HepG2 (cell line): ENCODE measurements around the gene REEP6. TPM values are rescaled to one million over a fixed set of nuclear protein-coding genes. Genes with fewer than 3 reads are reported as not detected.

Experiments used
- CEBPB ChIP-seq: IDR thresholded peaks from 2 replicates; pipeline ENCODE4 v1.6.1; 2011; ENCODE audit warnings: low read depth, low read length, improper control_type of control experiment, borderline replicate concordance
- MATR3 ChIP-seq: sonication (generic); formaldehyde crosslinking; IDR thresholded peaks from 2 replicates; pipeline ENCODE4 v1.4.0; 2020; ENCODE audit warnings: missing genetic modification reagents
- MAZ ChIP-seq, 2 experiments: sonication (generic) in 1 of 2; formaldehyde crosslinking in 1 of 2; IDR thresholded peaks; 2 replicates each; pipeline versions ENCODE4 v1.5.0 to v1.6.1; 2012 to 2020; ENCODE audit warnings: low read depth in 2 of 2, mild to moderate bottlenecking in 2 of 2, borderline replicate concordance in 1 of 2, improper control_type of control experiment in 1 of 2, low read length in 1 of 2, missing genetic modification reagents in 1 of 2, moderate library complexity in 1 of 2
- MTA1 ChIP-seq: sonication (generic); formaldehyde crosslinking; IDR thresholded peaks from 2 replicates; pipeline ENCODE4 v1.4.0; 2020; ENCODE audit warnings: missing genetic modification reagents, mild to moderate bottlenecking, borderline replicate concordance
- MTA3 ChIP-seq: sonication (generic); formaldehyde crosslinking; IDR thresholded peaks from 2 replicates; pipeline ENCODE4 v1.4.0; 2020; ENCODE audit warnings: missing genetic modification reagents
- MYNN ChIP-seq: sonication (generic); formaldehyde crosslinking; IDR thresholded peaks from 2 replicates; pipeline ENCODE4 v1.4.0; 2020; ENCODE audit warnings: mild to moderate bottlenecking, low read depth, missing genetic modification reagents
- RBFOX2 ChIP-seq: fragments of 200-400 bp; formaldehyde crosslinking; IDR thresholded peaks from 2 replicates; pipeline ENCODE4 v1.6.1; 2017; ENCODE audit warnings: low read depth, mild to moderate bottlenecking, low read length
- RELA ChIP-seq: sonication (generic); formaldehyde crosslinking; IDR thresholded peaks from 2 replicates; pipeline ENCODE4 v1.4.0; 2020; ENCODE audit warnings: missing genetic modification reagents
- SAP130 ChIP-seq: IDR thresholded peaks from 2 replicates; pipeline ENCODE4 v1.6.1; 2016; ENCODE audit warnings: low read depth
- SETDB1 ChIP-seq: sonication (generic); formaldehyde crosslinking; IDR thresholded peaks from 2 replicates; pipeline ENCODE4 v1.5.1; 2020; ENCODE audit warnings: missing genetic modification reagents, mild to moderate bottlenecking, borderline replicate concordance
- SKI ChIP-seq: fragments of 450-650 bp; IDR thresholded peaks from one replicate; pipeline ENCODE4 v1.6.1; 2018; ENCODE audit warnings: mild to moderate bottlenecking; ENCODE audit not compliant: partially characterized antibody
- SMC3 ChIP-seq: IDR thresholded peaks from 2 replicates; pipeline ENCODE4 v1.6.1; 2011; ENCODE audit warnings: low read length, improper control_type of control experiment
- ZNF549 ChIP-seq: sonication (generic); formaldehyde crosslinking; IDR thresholded peaks from 2 replicates; pipeline ENCODE4 v1.5.0; 2020; ENCODE audit warnings: missing genetic modification reagents
- ZNF747 ChIP-seq: sonication (generic); formaldehyde crosslinking; IDR thresholded peaks from 2 replicates; pipeline ENCODE4 v1.8.1; 2023; ENCODE audit warnings: missing genetic modification reagents, mild to moderate bottlenecking, borderline replicate concordance
- ZNF768 ChIP-seq: sonication (generic); formaldehyde crosslinking; IDR thresholded peaks from 2 replicates; pipeline ENCODE4 v1.4.0; 2020; ENCODE audit warnings: missing genetic modification reagents
- polyA plus RNA-seq, 8 experiments: library from polyadenylated mRNA; depleted of rRNA in 3 of 8; stranded (reverse) in 7 of 8; unstranded in 1 of 8; fragments of >200 nt; fragmentation: Illumina TruSeq in 4 of 8; extraction: Trizol in 4 of 8; gene quantifications; 2 replicates each; pipeline versions ENCODE4 v1.2.1 to v1.2.3, GENCODE V29; 2011 to 2016; ENCODE audit warnings: low read depth in 4 of 8, missing spikeins in 1 of 8, mixed read lengths in 1 of 8; ENCODE audit not compliant: insufficient read depth in 1 of 8
- total RNA-seq, 5 experiments: library from RNA; depleted of rRNA; stranded (reverse); fragments of >200 nt; fragmentation: Illumina TruSeq; extraction: Trizol; gene quantifications; 2 replicates each; pipeline ENCODE4 v1.2.3, GENCODE V29; 2016; ENCODE audit warnings: low read depth in 1 of 5
- TF ChIP-seq, protein P1 (sequence below): sonication (generic); formaldehyde crosslinking; IDR thresholded peaks from one replicate; pipeline ENCODE4 v1.5.1; 2020; ENCODE audit warnings: mild to moderate bottlenecking, missing genetic modification reagents; ENCODE audit errors: not compliant biosample characterization
- TF ChIP-seq, protein P2 (sequence below): sonication (generic); formaldehyde crosslinking; IDR thresholded peaks from 2 replicates; pipeline ENCODE4; 2020; ENCODE audit warnings: missing genetic modification reagents, mild to moderate bottlenecking, borderline replicate concordance
- TF ChIP-seq, protein P3 (sequence below): IDR thresholded peaks from 2 replicates; pipeline ENCODE4 v1.6.1; 2012; ENCODE audit warnings: inconsistent platforms

The REEP6 gene
- total and polyA plus RNA-seq, 2 of the 13 experiments (the other 11 are each of a cell fraction or from before 2014, with no cell fraction given), result 10.0 to 28.8 TPM

DNA sequence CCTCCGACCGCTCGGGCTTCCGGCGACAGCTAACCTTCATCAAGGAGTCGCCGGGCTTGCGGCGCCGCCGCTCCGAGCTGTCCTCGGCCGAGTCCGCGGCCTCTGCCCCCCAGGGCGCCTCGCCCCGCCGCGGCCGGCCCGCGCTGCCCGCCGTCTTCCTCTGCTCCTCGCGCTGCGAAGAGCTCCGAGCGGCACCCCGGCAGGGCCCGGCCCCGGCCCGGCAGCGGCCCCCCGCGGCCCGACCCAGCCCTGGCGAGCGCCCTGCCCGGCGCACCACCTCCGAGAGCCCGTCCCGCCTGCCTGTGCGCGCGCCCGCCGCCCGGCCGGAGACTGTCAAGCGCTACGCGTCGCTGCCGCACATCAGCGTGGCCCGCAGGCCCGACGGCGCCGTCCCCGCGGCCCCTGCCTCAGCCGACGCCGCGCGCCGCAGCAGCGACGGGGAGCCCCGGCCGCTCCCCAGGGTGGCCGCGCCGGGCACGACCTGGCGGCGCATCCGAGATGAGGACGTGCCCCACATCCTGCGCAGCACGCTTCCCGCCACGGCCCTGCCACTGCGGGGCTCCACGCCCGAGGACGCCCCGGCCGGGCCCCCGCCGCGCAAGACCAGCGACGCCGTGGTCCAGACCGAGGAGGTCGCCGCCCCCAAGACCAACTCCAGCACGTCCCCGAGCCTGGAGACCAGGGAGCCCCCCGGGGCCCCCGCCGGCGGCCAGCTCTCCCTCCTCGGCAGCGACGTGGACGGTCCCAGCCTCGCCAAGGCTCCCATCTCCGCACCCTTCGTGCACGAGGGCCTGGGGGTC, 21.5 kb upstream of the REEP6 start (continued):
- TF ChIP-seq, protein P1, sequence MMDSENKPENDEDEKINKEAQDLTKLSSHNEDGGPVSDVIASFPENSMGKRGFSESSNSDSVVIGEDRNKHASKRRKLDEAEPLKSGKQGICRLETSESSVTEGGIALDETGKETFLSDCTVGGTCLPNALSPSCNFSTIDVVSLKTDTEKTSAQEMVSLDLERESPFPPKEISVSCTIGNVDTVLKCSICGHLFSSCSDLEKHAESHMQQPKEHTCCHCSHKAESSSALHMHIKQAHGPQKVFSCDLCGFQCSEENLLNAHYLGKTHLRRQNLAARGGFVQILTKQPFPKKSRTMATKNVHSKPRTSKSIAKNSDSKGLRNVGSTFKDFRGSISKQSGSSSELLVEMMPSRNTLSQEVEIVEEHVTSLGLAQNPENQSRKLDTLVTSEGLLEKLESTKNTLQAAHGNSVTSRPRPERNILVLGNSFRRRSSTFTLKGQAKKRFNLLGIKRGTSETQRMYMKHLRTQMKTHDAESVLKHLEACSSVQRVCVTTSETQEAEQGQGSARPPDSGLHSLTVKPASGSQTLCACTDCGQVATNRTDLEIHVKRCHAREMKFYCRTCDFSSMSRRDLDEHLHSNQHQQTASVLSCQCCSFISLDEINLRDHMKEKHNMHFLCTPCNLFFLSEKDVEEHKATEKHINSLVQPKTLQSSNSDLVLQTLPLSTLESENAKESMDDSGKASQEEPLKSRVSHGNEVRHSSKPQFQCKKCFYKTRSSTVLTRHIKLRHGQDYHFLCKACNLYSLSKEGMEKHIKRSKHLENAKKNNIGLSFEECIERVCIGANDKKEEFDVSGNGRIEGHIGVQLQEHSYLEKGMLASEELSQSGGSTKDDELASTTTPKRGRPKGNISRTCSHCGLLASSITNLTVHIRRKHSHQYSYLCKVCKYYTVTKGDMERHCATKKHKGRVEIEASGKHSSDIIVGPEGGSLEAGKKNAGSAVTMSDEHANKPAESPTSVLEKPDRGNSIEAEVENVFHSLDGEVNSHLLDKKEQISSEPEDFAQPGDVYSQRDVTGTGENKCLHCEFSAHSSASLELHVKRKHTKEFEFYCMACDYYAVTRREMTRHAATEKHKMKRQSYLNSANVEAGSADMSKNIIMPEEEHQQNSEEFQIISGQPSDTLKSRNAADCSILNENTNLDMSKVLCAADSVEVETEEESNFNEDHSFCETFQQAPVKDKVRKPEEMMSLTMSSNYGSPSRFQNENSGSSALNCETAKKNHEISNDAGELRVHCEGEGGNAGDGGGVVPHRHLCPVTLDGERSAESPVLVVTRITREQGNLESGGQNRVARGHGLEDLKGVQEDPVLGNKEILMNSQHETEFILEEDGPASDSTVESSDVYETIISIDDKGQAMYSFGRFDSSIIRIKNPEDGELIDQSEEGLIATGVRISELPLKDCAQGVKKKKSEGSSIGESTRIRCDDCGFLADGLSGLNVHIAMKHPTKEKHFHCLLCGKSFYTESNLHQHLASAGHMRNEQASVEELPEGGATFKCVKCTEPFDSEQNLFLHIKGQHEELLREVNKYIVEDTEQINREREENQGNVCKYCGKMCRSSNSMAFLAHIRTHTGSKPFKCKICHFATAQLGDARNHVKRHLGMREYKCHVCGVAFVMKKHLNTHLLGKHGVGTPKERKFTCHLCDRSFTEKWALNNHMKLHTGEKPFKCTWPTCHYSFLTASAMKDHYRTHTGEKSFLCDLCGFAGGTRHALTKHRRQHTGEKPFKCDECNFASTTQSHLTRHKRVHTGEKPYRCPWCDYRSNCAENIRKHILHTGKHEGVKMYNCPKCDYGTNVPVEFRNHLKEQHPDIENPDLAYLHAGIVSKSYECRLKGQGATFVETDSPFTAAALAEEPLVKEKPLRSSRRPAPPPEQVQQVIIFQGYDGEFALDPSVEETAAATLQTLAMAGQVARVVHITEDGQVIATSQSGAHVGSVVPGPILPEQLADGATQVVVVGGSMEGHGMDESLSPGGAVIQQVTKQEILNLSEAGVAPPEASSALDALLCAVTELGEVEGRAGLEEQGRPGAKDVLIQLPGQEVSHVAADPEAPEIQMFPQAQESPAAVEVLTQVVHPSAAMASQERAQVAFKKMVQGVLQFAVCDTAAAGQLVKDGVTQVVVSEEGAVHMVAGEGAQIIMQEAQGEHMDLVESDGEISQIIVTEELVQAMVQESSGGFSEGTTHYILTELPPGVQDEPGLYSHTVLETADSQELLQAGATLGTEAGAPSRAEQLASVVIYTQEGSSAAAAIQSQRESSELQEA (CRISPR knock-in tag), result no peak
- TF ChIP-seq SETDB1, result no peak
- TF ChIP-seq MYNN, result no peak
- no peak for TF ChIP-seq ZNF549 (CRISPR knock-in tag)
- TF ChIP-seq MAZ (IDR thresholded peaks at IDR 0.05; ENCODE audit: borderline replicate concordance, low read depth, low read length), result no peak
- peak; percentile 57; the same call in 1 of the 2 replicates for TF ChIP-seq MAZ (CRISPR knock-in tag; IDR thresholded peaks at IDR 0.05; ENCODE audit: low read depth)
- TF ChIP-seq ZNF747 (CRISPR knock-in tag), result no peak
- no peak for TF ChIP-seq CEBPB
- TF ChIP-seq RELA, result no peak
- TF ChIP-seq ZNF768, result no peak
- no peak for TF ChIP-seq SMC3
- TF ChIP-seq, protein P2, sequence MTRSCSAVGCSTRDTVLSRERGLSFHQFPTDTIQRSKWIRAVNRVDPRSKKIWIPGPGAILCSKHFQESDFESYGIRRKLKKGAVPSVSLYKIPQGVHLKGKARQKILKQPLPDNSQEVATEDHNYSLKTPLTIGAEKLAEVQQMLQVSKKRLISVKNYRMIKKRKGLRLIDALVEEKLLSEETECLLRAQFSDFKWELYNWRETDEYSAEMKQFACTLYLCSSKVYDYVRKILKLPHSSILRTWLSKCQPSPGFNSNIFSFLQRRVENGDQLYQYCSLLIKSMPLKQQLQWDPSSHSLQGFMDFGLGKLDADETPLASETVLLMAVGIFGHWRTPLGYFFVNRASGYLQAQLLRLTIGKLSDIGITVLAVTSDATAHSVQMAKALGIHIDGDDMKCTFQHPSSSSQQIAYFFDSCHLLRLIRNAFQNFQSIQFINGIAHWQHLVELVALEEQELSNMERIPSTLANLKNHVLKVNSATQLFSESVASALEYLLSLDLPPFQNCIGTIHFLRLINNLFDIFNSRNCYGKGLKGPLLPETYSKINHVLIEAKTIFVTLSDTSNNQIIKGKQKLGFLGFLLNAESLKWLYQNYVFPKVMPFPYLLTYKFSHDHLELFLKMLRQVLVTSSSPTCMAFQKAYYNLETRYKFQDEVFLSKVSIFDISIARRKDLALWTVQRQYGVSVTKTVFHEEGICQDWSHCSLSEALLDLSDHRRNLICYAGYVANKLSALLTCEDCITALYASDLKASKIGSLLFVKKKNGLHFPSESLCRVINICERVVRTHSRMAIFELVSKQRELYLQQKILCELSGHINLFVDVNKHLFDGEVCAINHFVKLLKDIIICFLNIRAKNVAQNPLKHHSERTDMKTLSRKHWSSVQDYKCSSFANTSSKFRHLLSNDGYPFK (CRISPR knock-in tag), result no peak
- no peak for TF ChIP-seq MATR3 (CRISPR knock-in tag)
- TF ChIP-seq MTA1, result no peak
- no peak for TF ChIP-seq MTA3 (CRISPR knock-in tag)
- no peak for TF ChIP-seq RBFOX2
- no peak for TF ChIP-seq SKI
- TF ChIP-seq, protein P3, sequence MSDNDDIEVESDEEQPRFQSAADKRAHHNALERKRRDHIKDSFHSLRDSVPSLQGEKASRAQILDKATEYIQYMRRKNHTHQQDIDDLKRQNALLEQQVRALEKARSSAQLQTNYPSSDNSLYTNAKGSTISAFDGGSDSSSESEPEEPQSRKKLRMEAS, result no peak
- peak; percentile 22; the same call in 1 of the 2 replicates for TF ChIP-seq SAP130 (CRISPR knock-in tag)
